Testis (tissue), 3 donors: ENCODE measurements around the gene CXCL10. TPM values are rescaled to one million over a fixed set of nuclear protein-coding genes. Genes with fewer than 3 reads are reported as not detected.

Experiments used
- DNase-seq: peaks from one replicate; pipeline ENCODE4 v3.0.0-alpha.2; 2019
- H3K27ac ChIP-seq, 2 donors: fragments of 200-600 bp; sonication (generic); one replicate each; pipeline ENCODE4 v1.5.1; 2019
- H3K27me3 ChIP-seq: fragments of 200-600 bp; sonication (generic); one replicate; pipeline ENCODE4 v1.5.1; 2019
- H3K36me3 ChIP-seq: fragments of 200-600 bp; sonication (generic); one replicate; pipeline ENCODE4 v1.5.1; 2017; ENCODE audit warnings: low read depth; ENCODE audit errors: missing control alignments
- H3K4me1 ChIP-seq: fragments of 200-600 bp; sonication (generic); one replicate; pipeline ENCODE4 v1.5.1; 2019
- H3K4me3 ChIP-seq, 2 donors: fragments of 200-600 bp; sonication (generic); one replicate each; pipeline ENCODE4 v1.5.1; 2017 to 2019
- H3K9me3 ChIP-seq: fragments of 200-600 bp; sonication (generic); one replicate; pipeline ENCODE4 v1.5.1; 2017
- POLR2A ChIP-seq: fragments of 450-650 bp; IDR thresholded peaks from one replicate; pipeline ENCODE4 v1.6.1; 2017; ENCODE audit warnings: antibody characterized with exemption, mild to moderate bottlenecking, moderate library complexity
- WGBS, 2 donors: methylation state at CpG; one replicate each; pipeline ENCODE4 v1.1.5; 2018; 5-methylcytosine and 5-hydroxymethylcytosine counted together
- intact Hi-C: fragments of 100-400 bp; cut with DNase I; formaldehyde crosslinking; loops from one replicate; pipeline ENCODE4 v1.15.1; 2023; ENCODE audit warnings: low total_unique reads
- polyA plus RNA-seq: library from polyadenylated mRNA; stranded (reverse); fragments of 350-450 nt; fragmentation: Illumina TruSeq; extraction: RNeasy Lipid Tissue Mini Kit (QIAGEN cat#74804); gene quantifications from one replicate; pipeline ENCODE4 v1.2.3, GENCODE V29; 2014; ENCODE audit warnings: low read depth, low replicate concordance; ENCODE audit not compliant: insufficient read depth
- total RNA-seq, 2 donors: library from RNA; depleted of rRNA; stranded (reverse); fragments of >200 nt; gene quantifications; one replicate each; pipeline ENCODE4 v1.2.3, GENCODE V29; 2016
- TF ChIP-seq, protein P1 (sequence below), 3 experiments: fragments of 450-650 bp in 2 of 3; fragments of 200-600 bp in 1 of 3; sonication (generic) in 1 of 3; IDR thresholded peaks; one replicate each; pipeline ENCODE4 v1.5.1; 2016 to 2019; ENCODE audit warnings: antibody characterized with exemption in 3 of 3, mild to moderate bottlenecking in 2 of 3, moderate library complexity in 1 of 3

Gene CXCL10
- total and polyA plus RNA-seq, 3 donors from 2014 or later = 5.9 TPM; not detected in 2

DNA sequence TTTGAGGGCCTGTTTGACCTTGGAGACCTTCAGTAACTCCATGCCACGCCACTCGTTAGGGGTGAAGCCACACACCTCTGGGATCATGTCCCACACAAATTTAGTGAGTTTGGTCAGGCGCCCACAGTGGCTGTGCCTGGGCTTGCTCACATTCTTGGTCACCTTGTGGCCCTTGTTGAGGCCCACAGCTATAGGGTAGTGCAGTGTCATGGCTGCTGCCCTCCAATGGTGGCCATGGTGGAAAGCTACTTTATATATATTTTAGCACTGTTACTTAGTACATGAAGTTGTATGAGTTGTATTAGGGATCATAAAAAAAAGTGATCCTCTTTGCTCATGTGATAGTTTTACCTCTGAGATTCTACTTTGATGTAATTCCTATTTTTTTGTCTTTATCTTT, 13.6 kb upstream of the CXCL10 start:
- no peaks in the 10 kb centered on the region for H3K36me3 ChIP-seq
- no peak overlapping the region for H3K4me3 ChIP-seq
- H3K27me3 ChIP-seq = no peaks in the 10 kb centered on the region
- WGBS, 2 donors = 74 to 90% methylated on average over 3 of the region's 3 CpGs
- no peak overlapping the region for H3K27ac ChIP-seq
- H3K4me1 ChIP-seq = no peaks in the 10 kb centered on the region
- TF ChIP-seq, protein P1, sequence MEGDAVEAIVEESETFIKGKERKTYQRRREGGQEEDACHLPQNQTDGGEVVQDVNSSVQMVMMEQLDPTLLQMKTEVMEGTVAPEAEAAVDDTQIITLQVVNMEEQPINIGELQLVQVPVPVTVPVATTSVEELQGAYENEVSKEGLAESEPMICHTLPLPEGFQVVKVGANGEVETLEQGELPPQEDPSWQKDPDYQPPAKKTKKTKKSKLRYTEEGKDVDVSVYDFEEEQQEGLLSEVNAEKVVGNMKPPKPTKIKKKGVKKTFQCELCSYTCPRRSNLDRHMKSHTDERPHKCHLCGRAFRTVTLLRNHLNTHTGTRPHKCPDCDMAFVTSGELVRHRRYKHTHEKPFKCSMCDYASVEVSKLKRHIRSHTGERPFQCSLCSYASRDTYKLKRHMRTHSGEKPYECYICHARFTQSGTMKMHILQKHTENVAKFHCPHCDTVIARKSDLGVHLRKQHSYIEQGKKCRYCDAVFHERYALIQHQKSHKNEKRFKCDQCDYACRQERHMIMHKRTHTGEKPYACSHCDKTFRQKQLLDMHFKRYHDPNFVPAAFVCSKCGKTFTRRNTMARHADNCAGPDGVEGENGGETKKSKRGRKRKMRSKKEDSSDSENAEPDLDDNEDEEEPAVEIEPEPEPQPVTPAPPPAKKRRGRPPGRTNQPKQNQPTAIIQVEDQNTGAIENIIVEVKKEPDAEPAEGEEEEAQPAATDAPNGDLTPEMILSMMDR (IDR thresholded peaks at IDR 0.05) = no peak
- TF ChIP-seq POLR2A = no peak
- no peaks in the 10 kb centered on the region for H3K9me3 ChIP-seq
- DNase-seq = no peak
- intact Hi-C loops = no loop called here

DNA sequence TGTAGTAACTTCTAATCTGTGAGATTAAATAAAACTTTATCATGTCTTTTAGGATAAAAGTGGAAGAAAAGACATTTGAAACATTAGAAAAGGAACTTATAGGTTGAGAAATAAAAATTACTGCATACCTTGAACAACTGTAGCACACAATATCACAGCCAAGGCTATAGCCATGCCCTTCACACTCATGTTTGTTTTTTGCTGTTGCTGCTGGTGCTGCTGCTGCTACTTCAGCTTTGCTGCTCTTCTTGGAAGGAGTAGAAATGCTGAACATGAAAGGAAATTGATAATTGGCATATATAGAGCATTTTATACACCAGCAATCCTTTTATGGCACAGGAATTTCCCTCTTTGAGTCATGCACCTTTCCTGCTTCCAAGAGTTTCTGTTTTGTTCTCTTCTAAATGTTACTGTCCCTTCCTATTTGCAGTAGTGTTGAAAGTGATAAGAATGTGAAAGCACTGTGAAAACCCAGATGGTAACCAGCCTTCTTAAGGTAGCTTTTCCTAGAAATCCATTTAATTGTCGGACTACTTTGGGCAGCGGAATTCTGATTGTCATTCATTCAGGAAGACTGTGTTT, 12.6 kb upstream of the CXCL10 start, which contains the start of gene CXCL11:
Gene CXCL11, minus strand, starts transcription at position 272 of the 582 bp plus-strand sequence. Its CDS starts 83 bp downstream, at position 189.
- WGBS, 2 donors = 85 to 88% methylated on average over 2 of the region's 2 CpGs
- no peak for TF ChIP-seq POLR2A
- TF ChIP-seq, protein P1 (IDR thresholded peaks at IDR 0.05) = no peak
- intact Hi-C loops = no loop called here
- H3K27ac ChIP-seq = no peak within 1 kb of the TSS
- no peaks in the 10 kb centered on the region for H3K4me1 ChIP-seq
- no peak for DNase-seq
- H3K27me3 ChIP-seq = no peaks in the 10 kb centered on the region
- no peaks in the 10 kb centered on the region for H3K36me3 ChIP-seq
- H3K9me3 ChIP-seq = no peaks in the 10 kb centered on the region
- H3K4me3 ChIP-seq = no peak within 1 kb of the TSS

DNA sequence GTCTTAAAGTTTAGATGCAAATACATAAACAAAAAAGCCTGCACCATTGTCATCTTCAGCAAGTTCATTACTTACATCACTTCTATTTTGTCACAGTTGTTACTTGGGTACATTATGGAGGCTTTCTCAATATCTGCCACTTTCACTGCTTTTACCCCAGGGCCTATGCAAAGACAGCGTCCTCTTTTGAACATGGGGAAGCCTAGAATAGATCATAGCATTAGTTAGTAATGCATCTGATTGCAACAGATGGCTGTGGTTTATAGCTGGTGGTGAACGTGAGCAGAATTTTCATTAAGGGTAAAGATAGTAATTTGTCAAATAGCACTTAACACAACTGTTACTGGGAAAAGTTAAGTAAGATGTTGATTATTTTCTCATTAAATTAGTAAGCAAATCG, 11.8 kb upstream of the CXCL10 start:
- 71 to 73% methylated on average over 3 of the region's 3 CpGs for WGBS, 2 donors
- H3K4me3 ChIP-seq = no peak overlapping the region
- no peaks in the 10 kb centered on the region for H3K9me3 ChIP-seq
- no peak overlapping the region for H3K27ac ChIP-seq
- no peaks in the 10 kb centered on the region for H3K36me3 ChIP-seq
- intact Hi-C loops = no loop called here
- H3K4me1 ChIP-seq = no peaks in the 10 kb centered on the region
- no peak for DNase-seq
- no peaks in the 10 kb centered on the region for H3K27me3 ChIP-seq
- TF ChIP-seq, protein P1 (IDR thresholded peaks at IDR 0.05) = no peak
- no peak for TF ChIP-seq POLR2A

DNA sequence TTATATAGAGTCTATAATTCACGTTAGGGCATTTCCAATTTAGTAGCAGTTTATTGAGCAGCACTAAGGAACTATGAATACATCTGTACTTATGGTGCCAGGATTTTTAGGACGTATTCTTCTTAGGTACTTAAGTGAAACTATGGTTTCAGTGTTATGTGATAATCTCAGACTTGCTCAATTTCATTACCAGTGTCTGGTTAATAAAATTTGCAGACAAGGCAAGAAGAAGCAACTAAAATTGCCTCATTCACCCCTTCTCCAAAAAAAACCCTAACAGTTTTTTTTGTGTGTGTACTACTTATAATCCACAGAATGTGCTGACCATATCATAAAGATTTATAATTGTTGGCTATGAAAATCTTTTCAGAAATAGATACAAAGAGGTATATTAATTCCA, 6.0 kb upstream of the CXCL10 start:
- WGBS, 2 donors = 60 to 74% methylated on average over 2 of the region's 2 CpGs
- H3K9me3 ChIP-seq = no peaks in the 10 kb centered on the region
- H3K27ac ChIP-seq = no peak overlapping the region
- no peaks in the 10 kb centered on the region for H3K4me1 ChIP-seq
- TF ChIP-seq, protein P1 (IDR thresholded peaks at IDR 0.05) = no peak
- TF ChIP-seq POLR2A = no peak
- no peak overlapping the region for H3K4me3 ChIP-seq
- intact Hi-C loops = no loop called here
- no peak for DNase-seq
- no peaks in the 10 kb centered on the region for H3K27me3 ChIP-seq
- H3K36me3 ChIP-seq = no peaks in the 10 kb centered on the region

DNA sequence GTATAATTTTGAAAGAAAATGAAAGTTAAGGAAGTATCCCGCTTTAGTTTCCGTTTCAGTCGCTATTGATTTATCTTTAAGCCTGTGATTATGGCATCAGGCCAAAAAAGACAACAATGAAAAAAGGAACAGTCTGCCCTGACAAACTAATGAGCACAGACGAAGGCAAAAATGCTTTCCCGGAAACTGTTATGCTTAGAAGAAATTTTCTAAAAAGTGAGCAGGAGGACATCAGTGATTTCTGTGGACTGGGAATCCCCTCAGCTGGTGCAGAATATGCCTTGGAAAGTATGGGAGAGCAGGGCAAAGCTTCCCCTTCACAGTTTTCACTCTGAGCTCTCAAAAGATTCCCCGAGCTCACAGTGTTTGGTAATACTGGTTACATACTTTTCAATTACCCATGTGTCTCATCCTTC, 5.1 kb upstream of the CXCL10 start:
- 20 to 33% methylated on average over 6 of the region's 6 CpGs for WGBS, 2 donors
- intact Hi-C loops = no loop called here

More for the DNA sequence above, 5.1 kb upstream of the CXCL10 start:
- no peaks in the 10 kb centered on the region for H3K9me3 ChIP-seq
- H3K27me3 ChIP-seq = no peaks in the 10 kb centered on the region
- H3K36me3 ChIP-seq = no peaks in the 10 kb centered on the region
- no peak overlapping the region for H3K4me3 ChIP-seq
- no peak for TF ChIP-seq POLR2A
- TF ChIP-seq, protein P1 (IDR thresholded peaks at IDR 0.05) = no peak
- H3K4me1 ChIP-seq = no peaks in the 10 kb centered on the region
- no peak overlapping the region for H3K27ac ChIP-seq
- DNase-seq = no peak
